Parathyroid adenoma (tissue), 2 donors: ENCODE data around the gene ADARB2.

Experiments
- H2AFZ ChIP-seq: fragments of 300-600 bp; sonication (generic); one replicate; pipeline ENCODE4 v1.7.0; 2017; ENCODE audit warnings: antibody characterized with exemption, mild to moderate bottlenecking
- H3K27ac ChIP-seq: fragments of 300-600 bp; sonication (generic); one replicate; pipeline ENCODE4 v1.7.0; 2017
- H3K27me3 ChIP-seq: fragments of 300-600 bp; sonication (generic); one replicate; pipeline ENCODE4 v1.7.0; 2017; ENCODE audit warnings: low read length; ENCODE audit not compliant: control insufficient read depth, insufficient read depth
- H3K36me3 ChIP-seq: fragments of 300-600 bp; sonication (generic); one replicate; pipeline ENCODE4 v1.7.0; 2017; ENCODE audit warnings: low read length; ENCODE audit not compliant: control insufficient read depth, insufficient read depth
- H3K4me1 ChIP-seq: fragments of 300-600 bp; sonication (generic); one replicate; pipeline ENCODE4 v1.7.0; 2017; ENCODE audit warnings: control low read depth
- H3K4me2 ChIP-seq: fragments of 300-600 bp; sonication (generic); one replicate; pipeline ENCODE4 v1.7.0; 2017; ENCODE audit warnings: low read length
- H3K4me3 ChIP-seq: fragments of 300-600 bp; sonication (generic); one replicate; pipeline ENCODE4 v1.7.0; 2017; ENCODE audit warnings: low read depth, low read length
- H3K79me2 ChIP-seq: fragments of 300-600 bp; sonication (generic); one replicate; pipeline ENCODE4 v1.7.0; 2017; ENCODE audit warnings: control low read depth
- H3K9ac ChIP-seq: fragments of 300-600 bp; sonication (generic); one replicate; pipeline ENCODE4 v1.7.0; 2017; ENCODE audit warnings: mild to moderate bottlenecking
- H3K9me3 ChIP-seq: fragments of 300-600 bp; sonication (generic); one replicate; pipeline ENCODE4 v1.7.0; 2017; ENCODE audit warnings: low read length; ENCODE audit not compliant: control insufficient read depth
- TF ChIP-seq, protein P1 (sequence below): fragments of 300-600 bp; sonication (generic); IDR thresholded peaks from one replicate; pipeline ENCODE4 v1.7.0; 2017; ENCODE audit warnings: antibody characterized with exemption, mild to moderate bottlenecking
- donor health status: primary hyperparathyroidism.

ADARB2 gene

DNA sequence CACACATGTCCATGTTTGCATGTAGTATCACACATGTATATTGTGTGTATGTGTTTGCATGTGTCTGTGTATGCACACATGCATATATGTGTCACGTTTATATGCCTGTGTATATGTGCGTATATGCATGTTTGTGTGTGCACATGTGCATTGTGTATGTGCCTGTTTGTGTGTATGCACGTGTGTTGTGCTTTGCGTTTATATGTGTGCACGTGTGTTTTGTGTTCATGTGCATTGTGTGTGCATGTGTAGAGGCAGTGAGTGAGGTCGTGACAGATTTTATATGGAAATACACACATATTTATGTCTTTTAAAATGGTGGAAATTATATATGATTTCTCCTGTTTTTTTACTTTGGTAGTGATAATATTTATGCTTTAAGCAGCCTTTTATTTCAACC lies 41.2 kb downstream of the ADARB2 start:
- Histone ChIP-seq H3K36me3 (no peaks in the 10 kb centered on the region), H3K27me3 (no peaks in the 10 kb centered on the region), H3K9ac (no peak overlapping the region), H3K27ac (no peak overlapping the region), H2AFZ (no peak overlapping the region), H3K4me3 (no peak overlapping the region), H3K9me3 (no peaks in the 10 kb centered on the region), H3K4me2 (no peak overlapping the region), H3K4me1 (no peaks in the 10 kb centered on the region), H3K79me2 (peaks cover 3% of the 10 kb centered on the region)
- TF ChIP-seq, protein P1, sequence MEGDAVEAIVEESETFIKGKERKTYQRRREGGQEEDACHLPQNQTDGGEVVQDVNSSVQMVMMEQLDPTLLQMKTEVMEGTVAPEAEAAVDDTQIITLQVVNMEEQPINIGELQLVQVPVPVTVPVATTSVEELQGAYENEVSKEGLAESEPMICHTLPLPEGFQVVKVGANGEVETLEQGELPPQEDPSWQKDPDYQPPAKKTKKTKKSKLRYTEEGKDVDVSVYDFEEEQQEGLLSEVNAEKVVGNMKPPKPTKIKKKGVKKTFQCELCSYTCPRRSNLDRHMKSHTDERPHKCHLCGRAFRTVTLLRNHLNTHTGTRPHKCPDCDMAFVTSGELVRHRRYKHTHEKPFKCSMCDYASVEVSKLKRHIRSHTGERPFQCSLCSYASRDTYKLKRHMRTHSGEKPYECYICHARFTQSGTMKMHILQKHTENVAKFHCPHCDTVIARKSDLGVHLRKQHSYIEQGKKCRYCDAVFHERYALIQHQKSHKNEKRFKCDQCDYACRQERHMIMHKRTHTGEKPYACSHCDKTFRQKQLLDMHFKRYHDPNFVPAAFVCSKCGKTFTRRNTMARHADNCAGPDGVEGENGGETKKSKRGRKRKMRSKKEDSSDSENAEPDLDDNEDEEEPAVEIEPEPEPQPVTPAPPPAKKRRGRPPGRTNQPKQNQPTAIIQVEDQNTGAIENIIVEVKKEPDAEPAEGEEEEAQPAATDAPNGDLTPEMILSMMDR, result no peak

GRCh38 chr10:1690086-1690485 lies 47.2 kb downstream of the ADARB2 start:
- no peak overlapping the region for H3K9ac ChIP-seq
- H3K36me3 ChIP-seq, result no peaks in the 10 kb centered on the region
- H3K79me2 ChIP-seq, result peaks cover 7% of the 10 kb centered on the region
- no peak overlapping the region for H3K4me3 ChIP-seq
- no peaks in the 10 kb centered on the region for H3K27me3 ChIP-seq
- TF ChIP-seq, protein P1, result no peak
- no peaks in the 10 kb centered on the region for H3K9me3 ChIP-seq
- no peak overlapping the region for H3K27ac ChIP-seq
- no peak overlapping the region for H3K4me2 ChIP-seq
- no peak overlapping the region for H2AFZ ChIP-seq
- H3K4me1 ChIP-seq, result no peaks in the 10 kb centered on the region

GRCh38 chr10:1688531-1688930 lies 48.8 kb downstream of the ADARB2 start:
- no peak overlapping the region for H3K9ac ChIP-seq
- TF ChIP-seq, protein P1, result no peak
- no peak overlapping the region for H3K4me3 ChIP-seq
- no peaks in the 10 kb centered on the region for H3K4me1 ChIP-seq
- H3K36me3 ChIP-seq, result no peaks in the 10 kb centered on the region
- H3K27ac ChIP-seq, result no peak overlapping the region
- no peak overlapping the region for H2AFZ ChIP-seq
- no peaks in the 10 kb centered on the region for H3K9me3 ChIP-seq
- H3K27me3 ChIP-seq, result no peaks in the 10 kb centered on the region
- H3K4me2 ChIP-seq, result no peak overlapping the region
- peaks cover 7% of the 10 kb centered on the region for H3K79me2 ChIP-seq

DNA sequence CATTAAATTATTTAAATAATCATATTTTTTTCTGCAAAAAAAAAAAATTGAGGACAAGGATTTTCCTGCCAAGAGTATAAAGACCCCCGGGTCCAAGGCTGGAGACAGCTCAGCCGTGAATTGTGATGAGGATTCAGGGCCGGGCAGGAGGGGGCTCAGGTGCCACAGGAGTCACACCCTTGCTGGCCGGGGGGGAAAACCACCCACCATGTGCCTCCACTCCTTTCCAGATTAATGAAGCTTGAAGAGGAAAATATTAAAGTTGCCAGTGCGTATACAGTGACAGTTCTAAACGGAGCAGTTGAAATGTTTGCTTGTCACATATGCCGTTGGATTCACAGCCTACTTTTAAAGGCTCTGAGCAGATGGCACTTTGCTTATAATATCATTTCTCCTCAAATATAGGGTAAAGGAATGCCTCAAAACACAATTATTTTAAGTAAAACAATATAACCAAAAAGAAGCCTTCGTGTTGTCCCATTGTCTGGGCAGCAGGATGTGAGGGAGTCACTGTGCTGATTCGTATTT lies 49.6 kb downstream of the ADARB2 start:
- peaks cover 7% of the 10 kb centered on the region for H3K79me2 ChIP-seq
- TF ChIP-seq, protein P1, result no peak
- no peak overlapping the region for H2AFZ ChIP-seq
- H3K4me2 ChIP-seq, result no peak overlapping the region
- H3K27ac ChIP-seq, result no peak overlapping the region
- H3K27me3 ChIP-seq, result no peaks in the 10 kb centered on the region
- no peak overlapping the region for H3K4me3 ChIP-seq
- H3K36me3 ChIP-seq, result no peaks in the 10 kb centered on the region
- no peaks in the 10 kb centered on the region for H3K4me1 ChIP-seq
- H3K9ac ChIP-seq, result no peak overlapping the region
- no peaks in the 10 kb centered on the region for H3K9me3 ChIP-seq

- H3K9me3 ChIP-seq, result no peaks in the 10 kb centered on the region
Measured at GRCh38 chr10:1687190-1687589, 50.1 kb downstream of the ADARB2 start.

More at GRCh38 chr10:1687190-1687589, 50.1 kb downstream of the ADARB2 start:
- no peaks in the 10 kb centered on the region for H3K36me3 ChIP-seq
- H3K27ac ChIP-seq, result no peak overlapping the region
- no peak overlapping the region for H2AFZ ChIP-seq
- peaks cover 7% of the 10 kb centered on the region for H3K79me2 ChIP-seq
- no peaks in the 10 kb centered on the region for H3K4me1 ChIP-seq
- TF ChIP-seq, protein P1, result no peak
- no peaks in the 10 kb centered on the region for H3K27me3 ChIP-seq
- H3K4me2 ChIP-seq, result no peak overlapping the region
- H3K4me3 ChIP-seq, result no peak overlapping the region
- no peak overlapping the region for H3K9ac ChIP-seq
